OCI-LY7 (cell line): Measurements from ENCODE around the gene AMPH.

ENCODE experiments used
- EZH2phosphoT487 ChIP-seq: fragments of 200-600 bp; sonication (generic); IDR thresholded peaks from 2 replicates; pipeline ENCODE4 v1.6.1; 2018; ENCODE audit warnings: low read depth, borderline replicate concordance, mild to moderate bottlenecking, mixed run types, antibody characterized with exemption, low read length, moderate library complexity, mixed read lengths
- TF ChIP-seq, protein P1 (sequence below): fragments of 200-600 bp; sonication (generic); conservative IDR thresholded peaks from 2 replicates; pipeline ENCODE4 v1.5.1; 2014; ENCODE audit warnings: mild to moderate bottlenecking, antibody characterized with exemption, low read length, moderate library complexity, mixed read lengths

DNA sequence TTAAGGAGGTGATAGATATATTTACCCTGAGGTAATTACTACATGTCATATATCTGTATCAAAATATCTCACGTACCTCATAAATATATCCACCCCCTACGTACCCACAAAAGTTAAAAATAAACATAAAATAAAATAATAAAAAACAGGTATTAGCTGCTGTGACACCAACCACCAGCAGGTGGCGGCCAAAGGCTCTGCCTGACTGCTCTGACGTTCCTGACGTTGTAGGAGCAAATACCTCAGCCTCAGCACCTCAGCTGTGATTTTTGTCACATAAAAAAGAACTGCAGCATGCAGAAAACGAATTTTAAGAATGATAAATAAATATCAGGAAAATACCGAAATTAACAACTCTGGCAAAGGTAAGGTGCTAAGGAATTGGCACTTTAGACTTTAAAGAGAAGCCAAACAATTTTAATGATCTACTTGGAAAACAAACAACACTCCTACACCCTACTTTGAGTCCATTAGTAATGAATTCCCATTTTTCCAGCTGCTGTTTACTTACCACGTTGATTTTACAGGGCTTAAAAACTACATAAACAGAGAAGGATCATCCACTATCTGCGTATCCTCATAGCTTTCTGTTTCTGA lies 232.3 kb downstream of the AMPH start:
- TF ChIP-seq, protein P1, sequence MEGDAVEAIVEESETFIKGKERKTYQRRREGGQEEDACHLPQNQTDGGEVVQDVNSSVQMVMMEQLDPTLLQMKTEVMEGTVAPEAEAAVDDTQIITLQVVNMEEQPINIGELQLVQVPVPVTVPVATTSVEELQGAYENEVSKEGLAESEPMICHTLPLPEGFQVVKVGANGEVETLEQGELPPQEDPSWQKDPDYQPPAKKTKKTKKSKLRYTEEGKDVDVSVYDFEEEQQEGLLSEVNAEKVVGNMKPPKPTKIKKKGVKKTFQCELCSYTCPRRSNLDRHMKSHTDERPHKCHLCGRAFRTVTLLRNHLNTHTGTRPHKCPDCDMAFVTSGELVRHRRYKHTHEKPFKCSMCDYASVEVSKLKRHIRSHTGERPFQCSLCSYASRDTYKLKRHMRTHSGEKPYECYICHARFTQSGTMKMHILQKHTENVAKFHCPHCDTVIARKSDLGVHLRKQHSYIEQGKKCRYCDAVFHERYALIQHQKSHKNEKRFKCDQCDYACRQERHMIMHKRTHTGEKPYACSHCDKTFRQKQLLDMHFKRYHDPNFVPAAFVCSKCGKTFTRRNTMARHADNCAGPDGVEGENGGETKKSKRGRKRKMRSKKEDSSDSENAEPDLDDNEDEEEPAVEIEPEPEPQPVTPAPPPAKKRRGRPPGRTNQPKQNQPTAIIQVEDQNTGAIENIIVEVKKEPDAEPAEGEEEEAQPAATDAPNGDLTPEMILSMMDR, result peak; percentile 93
- TF ChIP-seq EZH2phosphoT487, result no peak
